SJSA1 (cell line): ENCODE results near the gene EBPL. TPM values are rescaled to one million over a fixed set of nuclear protein-coding genes. Genes with fewer than 3 reads are reported as not detected.
A peak's percentile ranks its signal among the peaks of the same experiment; 100 is the strongest.
"Not testable (repeated sequence)": the region's sequence is repeated elsewhere in the genome, so short reads cannot be mapped to it uniquely, and the experiment has no call there.

Source experiments
- DNase-seq, 2 experiments: peaks; one replicate each; pipeline ENCODE4 v3.0.0-alpha.2; 2015 to 2020; ENCODE audit warnings: low spot score in 2 of 2, low read depth in 1 of 2
- H3K27ac ChIP-seq: fragments of 250-450 bp; sonication (Bioruptor Pico); 2 replicates; pipeline ENCODE4 v1.5.1; 2020; ENCODE audit warnings: mild to moderate bottlenecking, moderate library complexity
- H3K27me3 ChIP-seq: fragments of 250-450 bp; sonication (Bioruptor Pico); replicated peaks from 2 replicates; pipeline ENCODE4 v1.5.1; 2020; ENCODE audit warnings: mild to moderate bottlenecking, moderate library complexity
- H3K36me3 ChIP-seq: fragments of 250-450 bp; sonication (Bioruptor Pico); 2 replicates; pipeline ENCODE4 v1.5.1; 2020; ENCODE audit warnings: mild to moderate bottlenecking
- H3K4me1 ChIP-seq: fragments of 250-450 bp; sonication (Bioruptor Pico); replicated peaks from 2 replicates; pipeline ENCODE4 v1.6.1; 2021; ENCODE audit warnings: mild to moderate bottlenecking
- H3K4me3 ChIP-seq: fragments of 250-450 bp; sonication (Bioruptor Pico); 2 replicates; pipeline ENCODE4 v1.5.1; 2020; ENCODE audit warnings: mild to moderate bottlenecking
- H3K9me3 ChIP-seq: fragments of 250-450 bp; sonication (Bioruptor Pico); replicated peaks from 2 replicates; pipeline ENCODE4 v1.5.1; 2020; ENCODE audit warnings: mild to moderate bottlenecking
- total RNA-seq: library from RNA; depleted of rRNA; stranded (reverse); fragments of >200 nt; shearing (Covaris generic); gene quantifications from 2 replicates; pipeline ENCODE4 v1.2.3, GENCODE V29; 2014; rRNA removed

The EBPL gene
- 78.8 and 120 TPM in 2 replicates for total RNA-seq

DNA sequence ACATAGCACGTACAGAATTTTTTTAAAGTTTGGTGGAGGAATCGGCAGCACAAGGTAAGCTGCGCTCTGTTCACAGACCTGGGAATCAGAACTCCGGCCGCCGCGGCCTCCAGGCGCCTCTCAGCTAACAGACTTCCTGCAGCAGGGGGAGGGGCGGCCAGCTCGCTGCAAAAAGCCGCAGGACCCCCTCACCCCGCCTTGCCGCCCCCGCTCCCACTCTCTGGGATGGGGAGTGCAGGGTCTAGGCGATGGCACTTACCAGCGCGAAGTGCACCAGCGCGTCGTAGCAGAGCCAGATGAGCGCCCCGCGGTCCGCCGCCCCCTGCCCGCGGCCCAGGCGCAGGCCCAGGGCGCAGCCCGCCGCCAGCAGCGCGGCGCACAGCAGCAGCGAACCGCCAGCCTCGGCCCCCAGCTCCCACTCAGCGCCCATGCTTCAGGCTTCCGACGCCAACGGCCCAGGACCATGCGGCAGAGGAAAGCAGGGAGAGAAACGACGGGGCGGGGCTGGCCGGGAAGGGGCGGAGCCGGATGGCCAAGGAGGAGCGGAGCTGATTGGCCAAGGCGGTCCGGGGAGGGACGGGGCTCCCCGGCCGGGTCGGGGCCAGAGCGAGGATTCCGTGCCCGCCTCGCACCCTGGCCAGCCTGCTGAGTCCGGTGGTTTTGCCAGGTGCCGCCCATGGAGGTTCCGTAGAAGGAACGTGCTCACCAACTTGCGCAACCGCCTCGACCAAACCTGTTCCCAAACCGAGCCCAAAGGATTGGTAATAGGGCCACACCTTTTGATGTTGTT is at the start of gene EBPL:
TSS of gene EBPL (minus strand) at position 492 of the 790 bp plus-strand sequence. CDS start at position 430, 62 bp downstream.
- no peaks in the 10 kb centered on the region for H3K27me3 ChIP-seq
- peak; percentile 81 to 93 for DNase-seq
- H3K36me3 ChIP-seq: peaks cover 10% of the 10 kb centered on the region
- H3K4me1 ChIP-seq: peaks cover 6% of the 10 kb centered on the region
- peak within 1 kb of the TSS; percentile 58 for H3K4me3 ChIP-seq
- H3K27ac ChIP-seq: peak within 1 kb of the TSS; percentile 27; the same call in 1 of the 2 replicates
- no peaks in the 10 kb centered on the region for H3K9me3 ChIP-seq

DNA sequence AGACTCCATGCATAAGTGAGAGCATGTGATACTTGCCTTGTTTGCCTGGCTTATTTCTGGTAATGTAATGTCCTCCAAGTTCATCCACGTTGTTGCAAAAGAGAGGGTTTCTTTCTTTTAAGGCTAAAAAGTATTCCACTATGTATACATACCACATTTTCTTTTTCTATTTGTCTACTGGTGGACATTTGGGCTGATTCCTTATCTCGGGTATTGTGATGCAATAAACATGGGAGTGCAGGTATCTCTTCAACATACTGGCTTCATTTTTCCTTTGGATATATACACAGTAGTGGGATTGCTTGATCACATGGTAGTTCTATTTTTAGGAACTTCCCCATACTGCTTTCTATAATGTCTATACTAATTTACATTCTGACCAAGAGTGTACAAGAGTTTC is 49.6 kb upstream of the EBPL start:
- H3K4me1 ChIP-seq: no peaks in the 10 kb centered on the region
- DNase-seq: no peak
- H3K9me3 ChIP-seq: no peaks in the 10 kb centered on the region
- peaks cover 29% of the 10 kb centered on the region for H3K36me3 ChIP-seq
- no peak overlapping the region for H3K4me3 ChIP-seq
- H3K27ac ChIP-seq: no peak overlapping the region
- H3K27me3 ChIP-seq: no peaks in the 10 kb centered on the region

- no peak overlapping the region for H3K4me3 ChIP-seq
- peaks cover 25% of the 10 kb centered on the region for H3K36me3 ChIP-seq
- H3K9me3 ChIP-seq: no peaks in the 10 kb centered on the region
These were observed 48.4 kb upstream of the EBPL start for GRCh38 chr13:49739498-49740187.

GRCh38 chr13:49733181-49733951 is 42.1 kb upstream of the EBPL start:
- Histone ChIP-seq H3K4me1 (no peaks in the 10 kb centered on the region), H3K36me3 (peaks cover 14% of the 10 kb centered on the region), H3K27me3 (no peaks in the 10 kb centered on the region), H3K4me3 (no peak overlapping the region), H3K27ac (no peak overlapping the region), H3K9me3 (no peaks in the 10 kb centered on the region)
- DNase-seq: no peak

More at GRCh38 chr13:49739498-49740187, 48.4 kb upstream of the EBPL start:
- Histone ChIP-seq H3K27ac (no peak overlapping the region), H3K27me3 (no peaks in the 10 kb centered on the region), H3K4me1 (no peaks in the 10 kb centered on the region)
- DNase-seq: no peak

DNA sequence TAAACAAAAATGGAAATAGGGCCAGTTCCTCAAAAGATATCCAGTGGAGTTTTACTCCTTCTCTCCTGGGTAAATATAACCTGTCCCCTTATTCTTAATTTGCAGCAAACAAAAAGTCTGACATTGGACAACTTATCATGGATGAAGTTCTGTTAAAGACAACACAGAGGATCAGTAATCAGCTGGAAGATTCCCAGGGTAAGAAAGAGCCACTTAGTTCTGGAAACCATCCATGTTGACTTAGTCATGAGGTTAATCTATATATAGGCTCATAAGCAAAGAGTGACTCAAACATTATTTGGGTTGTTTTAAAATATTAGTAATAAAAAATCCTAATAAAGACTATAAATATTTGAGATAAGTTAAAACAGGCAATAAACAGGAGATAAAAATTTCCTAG is 40.5 kb upstream of the EBPL start:
- H3K4me1 ChIP-seq: no peaks in the 10 kb centered on the region
- no peak overlapping the region for H3K4me3 ChIP-seq
- H3K27me3 ChIP-seq: no peaks in the 10 kb centered on the region
- no peaks in the 10 kb centered on the region for H3K9me3 ChIP-seq
- DNase-seq: no peak
- H3K36me3 ChIP-seq: peaks cover 12% of the 10 kb centered on the region
- no peak overlapping the region for H3K27ac ChIP-seq

GRCh38 chr13:49716615-49717014 is 25.3 kb upstream of the EBPL start:
- no peak for DNase-seq
- H3K9me3 ChIP-seq: peaks cover 12% of the 10 kb centered on the region
- H3K4me3 ChIP-seq: no peak overlapping the region
- peaks cover 66% of the 10 kb centered on the region for H3K36me3 ChIP-seq
- no peaks in the 10 kb centered on the region for H3K4me1 ChIP-seq
- H3K27me3 ChIP-seq: no peaks in the 10 kb centered on the region
- H3K27ac ChIP-seq: no peak overlapping the region

DNA sequence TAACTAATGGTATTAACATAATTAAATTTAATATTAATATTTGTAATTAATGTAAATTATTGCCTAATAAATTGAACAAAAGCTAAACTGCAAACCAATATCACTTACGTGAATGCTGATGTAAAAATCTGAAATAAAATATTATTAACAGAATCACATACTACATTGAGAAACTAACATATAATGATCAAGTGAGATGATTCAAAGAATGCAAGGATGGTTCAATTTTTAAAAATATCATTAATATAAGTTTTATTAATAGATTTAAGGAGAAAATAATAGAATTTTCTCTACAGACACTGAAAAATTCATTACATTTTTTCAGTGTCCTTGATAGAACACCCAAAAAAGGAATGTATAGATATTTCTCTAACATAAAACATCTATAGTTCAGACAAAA is 23.5 kb upstream of the EBPL start:
- no peaks in the 10 kb centered on the region for H3K4me1 ChIP-seq
- no peaks in the 10 kb centered on the region for H3K27me3 ChIP-seq
- H3K9me3 ChIP-seq: peaks cover 12% of the 10 kb centered on the region
- H3K36me3 ChIP-seq: peaks cover 69% of the 10 kb centered on the region
- H3K4me3 ChIP-seq: no peak overlapping the region
- H3K27ac ChIP-seq: no peak overlapping the region
- no peak for DNase-seq

GRCh38 chr13:49711218-49711863 is 20.1 kb upstream of the EBPL start:
- no peak for DNase-seq
- Histone ChIP-seq H3K4me3 (no peak overlapping the region), H3K27me3 (no peaks in the 10 kb centered on the region), H3K4me1 (no peaks in the 10 kb centered on the region), H3K27ac (no peak overlapping the region), H3K9me3 (peaks cover 8% of the 10 kb centered on the region), H3K36me3 (peaks cover 54% of the 10 kb centered on the region)

- not testable (repeated sequence) for H3K27me3 ChIP-seq, H3K4me3 ChIP-seq, H3K4me1 ChIP-seq, H3K27ac ChIP-seq, DNase-seq, H3K9me3 ChIP-seq
- peaks cover 27% of the 10 kb centered on the region for H3K36me3 ChIP-seq
These were observed 13.0 kb upstream of the EBPL start for GRCh38 chr13:49704264-49704663.

DNA sequence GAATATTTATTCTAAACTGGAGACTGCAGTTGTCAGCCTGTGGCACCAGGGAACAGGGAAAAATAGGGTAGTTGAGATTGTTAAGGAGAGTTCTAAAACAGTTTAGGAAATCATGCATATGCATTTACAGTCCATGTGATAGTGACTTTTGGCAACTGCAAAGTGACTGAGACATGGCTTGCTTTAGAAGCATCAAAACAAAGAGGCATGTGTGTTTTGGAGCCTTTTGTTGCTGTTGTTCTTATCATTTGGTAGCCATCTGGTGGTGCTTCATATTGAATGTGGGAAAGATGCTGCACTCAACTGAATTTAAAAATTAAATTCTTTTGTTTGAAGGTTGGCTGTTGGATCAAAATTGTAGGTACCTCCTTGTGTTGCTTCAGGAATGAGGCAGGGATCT is 10.2 kb upstream of the EBPL start:
- H3K36me3 ChIP-seq: peaks cover 18% of the 10 kb centered on the region
- no peaks in the 10 kb centered on the region for H3K9me3 ChIP-seq
- no peaks in the 10 kb centered on the region for H3K27me3 ChIP-seq
- no peak for DNase-seq
- no peak overlapping the region for H3K4me3 ChIP-seq
- no peaks in the 10 kb centered on the region for H3K4me1 ChIP-seq
- H3K27ac ChIP-seq: no peak overlapping the region

- DNase-seq: no peak
- H3K27me3 ChIP-seq: no peaks in the 10 kb centered on the region
- H3K4me1 ChIP-seq: no peaks in the 10 kb centered on the region
- no peak overlapping the region for H3K27ac ChIP-seq
- no peaks in the 10 kb centered on the region for H3K9me3 ChIP-seq
- H3K4me3 ChIP-seq: no peak overlapping the region
- H3K36me3 ChIP-seq: peaks cover 12% of the 10 kb centered on the region
These were observed 6.2 kb upstream of the EBPL start for GRCh38 chr13:49697468-49697867.

DNA sequence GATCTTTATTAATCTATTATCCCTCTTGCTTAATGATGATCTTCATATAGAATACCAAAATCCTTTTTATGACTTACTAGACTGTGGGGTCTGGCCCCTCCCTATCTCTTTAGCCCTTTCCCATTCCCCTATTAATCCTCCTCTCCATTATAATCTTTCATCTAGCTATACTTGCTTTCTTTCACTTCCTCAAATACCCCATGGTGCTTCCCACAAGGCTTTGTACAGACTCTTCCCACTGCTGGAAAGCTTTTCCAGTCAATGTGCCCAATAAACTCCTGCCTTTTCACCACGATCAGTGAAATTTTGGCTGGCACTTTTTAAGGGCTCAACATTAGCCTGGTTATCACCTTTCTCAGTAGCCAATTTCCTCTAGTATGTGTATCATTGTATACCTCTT is 3.2 kb upstream of the EBPL start:
- no peaks in the 10 kb centered on the region for H3K9me3 ChIP-seq
- H3K36me3 ChIP-seq: no peaks in the 10 kb centered on the region
- no peak for DNase-seq
- no peak overlapping the region for H3K4me3 ChIP-seq
- H3K27me3 ChIP-seq: no peaks in the 10 kb centered on the region
- no peak overlapping the region for H3K27ac ChIP-seq
- H3K4me1 ChIP-seq: peaks cover 4% of the 10 kb centered on the region

DNA sequence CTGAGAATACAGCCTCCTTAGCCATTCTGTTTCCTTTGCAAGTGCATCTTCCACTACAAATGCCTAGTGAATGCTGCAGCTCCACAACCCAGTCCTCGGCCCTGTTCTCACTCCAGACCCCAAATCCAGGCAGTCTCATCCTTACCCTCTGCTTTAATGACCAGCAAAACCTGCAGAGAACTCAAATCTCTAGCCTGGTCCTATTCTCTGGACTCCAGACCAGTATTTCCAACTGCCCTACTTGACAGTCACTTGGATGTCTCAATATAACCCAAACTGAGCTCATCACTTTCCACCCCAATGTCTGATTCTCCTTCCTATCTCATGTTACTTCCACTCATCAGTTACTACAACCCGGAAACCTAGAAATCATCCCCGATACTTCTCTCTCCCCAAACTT is 2.6 kb upstream of the EBPL start:
- H3K4me3 ChIP-seq: no peak overlapping the region
- no peak overlapping the region for H3K27ac ChIP-seq
- no peak for DNase-seq
- peaks cover 3% of the 10 kb centered on the region; the same call in 1 of the 2 replicates for H3K36me3 ChIP-seq
- H3K27me3 ChIP-seq: no peaks in the 10 kb centered on the region
- H3K4me1 ChIP-seq: peaks cover 6% of the 10 kb centered on the region
- no peaks in the 10 kb centered on the region for H3K9me3 ChIP-seq
